GM19023 (cell line): Measurements from ENCODE around the gene MS4A15.
"Not testable (repeated sequence)": the region's sequence is repeated elsewhere in the genome, so short reads cannot be mapped to it uniquely, and the experiment has no call there.

ENCODE experiments used
- ATAC-seq: cut with Tn5 transposase; IDR thresholded peaks from one replicate; pipeline ENCODE4 v1.9.1; 2021; ENCODE audit warnings: mild to moderate bottlenecking, moderate library complexity; ENCODE audit not compliant: unreplicated experiment

Gene MS4A15, protein sequence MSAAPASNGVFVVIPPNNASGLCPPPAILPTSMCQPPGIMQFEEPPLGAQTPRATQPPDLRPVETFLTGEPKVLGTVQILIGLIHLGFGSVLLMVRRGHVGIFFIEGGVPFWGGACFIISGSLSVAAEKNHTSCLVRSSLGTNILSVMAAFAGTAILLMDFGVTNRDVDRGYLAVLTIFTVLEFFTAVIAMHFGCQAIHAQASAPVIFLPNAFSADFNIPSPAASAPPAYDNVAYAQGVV

DNA sequence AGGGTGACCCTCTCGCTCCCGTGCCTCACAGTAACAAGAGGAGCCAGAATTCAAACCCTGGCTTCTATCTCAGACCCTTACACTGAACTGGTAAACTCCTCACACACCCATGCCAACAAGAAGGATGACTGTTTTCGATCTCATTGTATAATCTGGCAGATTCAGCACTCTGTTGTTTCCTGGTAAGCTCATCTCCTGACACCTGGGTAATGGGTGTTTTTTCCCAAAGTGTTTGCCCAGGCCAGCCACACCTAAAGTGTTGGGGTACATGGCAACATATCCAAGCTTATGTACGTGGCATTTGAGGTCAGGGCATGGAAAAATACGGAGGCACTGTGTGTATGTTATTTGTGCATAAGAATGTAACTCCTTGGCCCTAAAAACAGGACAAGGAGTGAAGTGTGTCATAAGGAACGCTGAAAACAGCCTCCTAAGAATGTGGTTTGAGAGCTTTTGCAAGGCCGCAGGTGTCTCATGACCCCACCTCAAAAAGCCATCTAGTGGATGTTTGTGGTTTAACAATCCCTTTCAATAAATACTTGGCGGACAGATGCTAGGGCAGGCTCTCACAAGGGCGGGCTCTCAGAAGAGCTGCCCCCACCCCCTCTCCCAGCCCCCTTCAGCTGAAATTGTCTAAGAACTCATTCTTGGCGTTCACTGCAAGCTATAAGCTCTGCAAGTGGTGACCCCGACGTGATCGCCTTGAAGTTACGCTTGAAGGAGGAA, at the start of gene MS4A15:
MS4A15 (plus strand) TSS at position 561 of the 726 bp plus-strand sequence. CDS start 6,867 bp downstream, outside the sequence.
- ATAC-seq, result no peak

DNA sequence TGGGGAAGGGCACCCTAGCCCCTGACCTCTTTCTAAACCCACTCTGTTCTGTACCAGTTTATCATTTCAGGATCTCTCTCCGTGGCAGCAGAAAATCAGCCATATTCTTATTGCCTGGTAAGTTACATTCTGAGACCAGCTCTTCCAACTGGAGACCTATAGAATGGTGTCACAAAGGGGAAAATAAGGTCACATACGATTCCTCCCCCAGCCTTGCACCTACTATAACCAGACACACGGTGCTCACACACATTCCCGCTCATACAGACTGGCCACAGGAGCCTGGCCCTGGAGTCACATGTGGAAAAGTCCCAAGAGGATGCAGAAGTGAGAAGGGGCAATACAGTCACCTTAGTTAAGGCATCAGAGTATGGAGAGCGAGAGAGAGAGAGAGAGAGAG, 49.7 kb upstream of the MS4A15 start:
- ATAC-seq, result no peak

DNA sequence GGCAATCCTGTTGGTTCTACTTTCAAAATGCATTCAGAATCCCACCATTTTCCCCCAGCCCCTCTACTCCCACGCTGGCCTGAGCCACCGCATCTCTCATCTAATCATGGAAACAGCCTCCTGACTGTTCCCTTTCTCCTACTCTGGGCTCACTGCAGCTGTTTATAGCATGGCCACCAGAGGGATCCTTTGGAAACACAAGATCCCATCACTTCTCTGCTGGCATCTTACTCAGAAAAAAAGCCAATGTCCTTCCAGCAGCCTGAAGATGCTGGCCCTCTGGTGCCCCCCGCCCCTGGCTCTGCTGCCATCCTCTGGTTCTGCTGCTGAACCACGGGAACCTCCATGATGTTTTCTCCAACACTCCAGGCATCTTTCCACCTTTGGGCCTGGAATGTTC, 46.2 kb upstream of the MS4A15 start:
- ATAC-seq, result no peak

DNA sequence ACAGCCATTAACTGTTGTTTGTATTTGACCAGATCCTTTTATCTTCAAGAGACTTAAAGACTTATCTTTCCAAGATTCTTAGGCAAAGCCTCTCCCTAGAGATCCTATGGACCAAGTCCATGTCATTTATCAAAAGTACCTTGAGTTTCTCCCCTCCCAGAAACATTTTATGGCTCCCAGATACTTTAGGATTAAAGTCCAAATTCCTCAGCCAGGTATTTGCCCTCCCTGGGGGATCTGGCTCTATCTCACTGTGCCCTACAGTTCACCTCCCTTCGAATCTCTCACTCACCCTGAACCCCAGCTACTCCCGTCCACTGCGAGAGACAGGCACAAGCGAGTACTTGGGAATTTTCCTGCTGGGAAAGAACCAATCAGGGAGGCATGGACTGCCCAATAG, 45.4 kb upstream of the MS4A15 start:
- ATAC-seq, result no peak

DNA sequence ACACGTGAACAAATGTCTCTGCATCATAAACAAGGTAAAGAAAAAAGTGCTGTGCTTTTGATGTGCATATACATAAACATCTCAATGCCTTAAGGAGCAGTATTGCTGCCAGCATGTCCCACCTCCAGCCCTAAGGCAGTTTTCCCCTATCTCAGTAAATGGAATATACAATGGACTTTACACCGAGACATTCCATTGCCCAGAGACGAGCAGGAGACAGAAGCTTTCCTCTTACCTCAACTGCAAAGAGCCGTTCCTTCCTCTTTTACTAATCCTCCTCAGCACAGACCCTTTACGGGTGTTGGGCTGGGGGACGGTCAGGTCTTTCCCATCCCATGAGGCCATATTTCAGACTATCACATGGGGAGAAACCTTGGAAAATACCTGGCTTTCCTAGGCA, 43.2 kb upstream of the MS4A15 start:
- ATAC-seq, result not testable (repeated sequence)

DNA sequence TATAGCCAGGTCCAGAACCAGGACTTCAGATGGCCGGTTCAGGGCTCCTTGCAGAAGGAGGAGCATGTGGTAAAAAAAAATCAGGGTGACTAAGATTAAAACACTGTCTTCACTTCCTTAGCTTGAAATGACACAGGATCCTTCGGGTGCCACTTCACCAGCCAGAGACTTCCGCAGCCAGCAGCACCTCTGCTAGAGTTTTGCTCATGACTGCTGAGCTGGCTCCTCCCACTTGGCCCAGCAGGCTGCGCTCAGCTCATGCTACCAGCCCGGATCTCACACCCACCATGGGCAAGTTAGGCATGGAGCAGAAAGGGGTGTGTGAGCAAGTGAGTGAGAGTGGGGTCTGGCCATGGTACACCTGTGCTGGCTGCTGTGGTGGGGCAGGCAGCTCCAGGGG, 38.7 kb upstream of the MS4A15 start:
- no peak for ATAC-seq

DNA sequence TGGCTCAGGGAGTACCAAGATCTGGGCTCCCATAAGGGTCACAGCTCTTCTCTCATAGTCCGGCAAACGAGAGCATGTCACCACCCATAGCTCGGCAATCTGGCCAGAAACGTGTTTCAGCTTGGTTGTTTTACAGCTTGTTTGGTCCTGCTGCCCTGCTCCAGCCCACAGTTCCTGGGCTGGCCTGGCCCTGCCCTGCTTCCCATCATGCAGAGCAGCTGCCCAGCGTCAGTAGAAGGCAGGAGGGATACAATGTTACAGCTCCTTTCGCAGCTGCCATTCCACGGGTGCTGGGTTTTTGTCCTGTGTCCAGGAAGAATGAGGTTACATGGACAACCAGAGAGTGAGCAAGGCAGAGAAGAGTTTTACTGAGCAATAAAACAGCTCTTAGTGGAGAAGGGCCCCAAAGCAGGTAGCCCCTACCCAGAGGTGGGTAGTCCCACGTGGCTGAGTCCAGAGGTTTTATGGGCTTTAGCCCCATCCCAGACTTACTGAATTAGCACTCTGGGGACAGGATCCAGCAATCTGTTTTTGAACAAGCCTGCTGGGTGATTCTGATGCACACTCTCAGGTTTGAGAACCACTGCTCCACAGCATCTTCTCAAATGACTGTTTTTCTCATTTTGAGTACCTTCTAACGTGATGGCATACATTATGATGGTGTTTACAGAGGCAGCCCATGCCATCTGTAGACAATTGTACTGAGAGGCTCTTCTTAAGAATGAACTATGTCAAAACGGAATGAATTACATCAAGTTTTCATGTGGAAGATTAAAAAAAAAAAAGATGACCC, 37.9 kb upstream of the MS4A15 start:
- ATAC-seq, result no peak

DNA sequence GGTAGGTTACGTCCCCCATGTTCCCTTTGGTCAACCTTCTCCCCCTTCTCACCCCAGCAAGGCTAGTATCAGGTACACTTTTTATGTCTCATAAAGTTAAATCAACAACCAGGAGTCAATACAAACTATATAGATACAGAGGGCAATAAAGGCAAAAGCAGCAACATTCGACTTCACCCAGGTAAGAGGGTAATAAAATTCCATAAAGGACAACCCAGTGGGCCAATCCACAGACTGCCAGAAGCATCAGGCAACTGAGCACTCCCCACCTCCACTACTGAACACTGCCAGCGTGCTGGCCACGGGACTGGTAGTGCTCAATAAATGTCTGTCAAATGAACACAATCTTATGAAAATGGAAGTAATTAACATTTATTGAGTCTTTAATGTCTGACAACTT, 37.3 kb upstream of the MS4A15 start:
- ATAC-seq, result no peak

DNA sequence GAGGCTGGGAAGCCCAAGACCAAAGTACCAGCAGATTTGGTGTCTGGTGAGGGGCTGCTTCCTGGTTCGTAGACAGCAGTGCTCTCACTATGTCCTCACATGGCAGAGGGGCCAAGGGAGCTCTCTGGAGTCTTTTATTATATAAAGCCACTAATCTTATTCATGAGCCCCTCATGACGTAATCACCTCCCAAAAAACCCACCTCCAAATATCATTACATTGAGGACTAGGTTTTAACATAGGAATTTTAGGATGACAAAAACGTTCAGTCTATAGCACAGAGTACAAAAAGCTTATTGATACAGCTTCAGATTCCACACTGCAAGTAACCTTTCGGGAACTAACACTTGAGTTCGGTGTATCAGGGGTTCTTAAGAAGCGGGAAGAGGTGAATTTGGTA, 36.2 kb upstream of the MS4A15 start:
- no peak for ATAC-seq

DNA sequence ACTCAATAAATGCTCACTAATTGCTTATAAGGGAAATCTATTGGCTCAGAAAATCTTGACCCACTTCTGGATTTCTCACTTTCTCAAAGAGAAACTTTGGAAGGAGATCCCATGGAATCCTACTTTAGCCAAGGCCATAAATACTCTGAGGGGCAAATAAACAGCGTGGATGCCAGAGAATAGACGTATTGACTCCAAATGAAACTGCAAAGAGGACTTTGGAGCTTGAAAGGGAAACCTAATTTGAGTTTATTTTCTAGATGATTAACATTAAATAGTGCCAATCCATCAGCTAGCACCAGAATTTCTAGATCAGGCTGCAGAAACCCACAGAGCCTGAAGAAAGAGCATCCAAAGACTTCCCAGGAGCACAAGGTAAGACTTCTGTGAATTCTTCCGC, 32.2 kb upstream of the MS4A15 start, which contains the start of gene MS4A18:
MS4A18 (plus strand) TSS at position 301 of the 400 bp plus-strand sequence.
- no peak for ATAC-seq

DNA sequence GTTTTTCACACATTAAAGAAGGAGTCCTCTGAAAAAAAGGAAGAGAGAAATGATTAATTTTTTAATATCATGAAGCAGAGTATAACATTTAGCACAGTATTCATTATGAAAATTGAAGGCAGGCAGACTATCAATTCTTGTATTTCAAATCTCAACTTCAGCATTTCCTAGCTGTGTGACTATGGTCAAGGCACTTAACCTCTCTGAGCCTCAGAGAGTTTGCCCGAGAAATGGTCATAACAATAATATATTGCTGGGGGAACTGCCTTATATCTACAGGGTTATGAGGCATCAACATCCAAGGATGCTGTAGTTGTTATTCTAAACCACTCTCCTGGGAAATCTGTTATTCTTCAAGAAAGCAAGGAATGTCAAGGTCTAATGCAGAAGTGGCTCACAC, 31.1 kb upstream of the MS4A15 start:
- no peak for ATAC-seq

DNA sequence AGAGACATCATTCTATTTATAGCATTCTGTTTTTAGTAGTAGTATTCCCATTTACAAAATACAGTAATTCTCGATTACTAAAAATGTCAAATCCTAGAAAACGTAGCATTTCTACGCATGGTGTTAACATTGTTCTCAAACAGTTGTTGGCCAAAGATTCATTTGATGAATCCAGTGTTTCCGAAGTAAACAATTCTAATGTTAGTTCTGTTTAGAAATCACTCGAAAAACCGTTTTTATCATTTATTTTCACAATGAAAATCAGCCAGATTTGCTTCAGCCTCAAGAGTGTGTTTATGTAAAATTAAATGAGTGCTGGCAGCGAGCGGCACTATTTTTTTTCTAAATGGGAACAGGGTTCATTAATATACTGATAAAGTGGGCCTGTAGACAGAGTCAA, 25.1 kb upstream of the MS4A15 start:
- ATAC-seq, result no peak

DNA sequence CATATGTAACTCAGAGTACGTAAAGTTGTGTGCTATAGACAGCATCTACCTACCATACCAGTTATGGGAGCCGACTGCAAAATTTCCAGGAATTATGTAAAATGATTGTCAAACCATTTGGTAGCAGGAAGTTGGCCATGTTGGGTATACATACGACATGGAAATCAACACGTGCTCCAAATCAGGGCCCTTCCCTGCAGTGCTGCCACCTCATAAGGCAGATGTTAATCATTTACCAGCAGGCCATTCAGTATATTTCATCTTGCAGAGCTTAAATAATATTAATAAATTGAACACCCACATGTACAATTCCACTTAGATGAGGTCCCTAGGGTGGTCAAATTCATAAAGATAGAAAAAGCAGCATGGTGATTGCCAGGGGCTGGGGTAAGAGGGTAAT, 22.4 kb upstream of the MS4A15 start:
- ATAC-seq, result no peak

DNA sequence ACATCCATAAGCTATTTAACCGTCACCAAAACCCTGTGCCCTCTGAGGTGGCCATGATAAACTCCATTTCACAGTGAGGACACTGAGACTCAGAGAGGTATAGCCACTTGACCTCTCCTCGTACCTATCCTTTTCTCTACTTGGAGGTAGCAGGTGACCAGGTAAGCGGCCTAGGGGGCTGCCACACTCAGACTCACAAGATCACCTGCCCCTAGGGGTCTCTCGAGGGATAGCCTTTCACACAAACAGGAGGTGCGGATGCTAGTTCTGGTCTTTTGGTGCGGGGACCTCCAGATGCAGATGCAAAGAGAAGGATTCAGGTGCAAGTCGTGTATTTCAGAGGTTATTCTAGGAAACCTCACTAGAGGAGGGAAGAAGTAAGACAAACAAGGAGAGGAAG, 17.6 kb upstream of the MS4A15 start:
- ATAC-seq, result no peak

DNA sequence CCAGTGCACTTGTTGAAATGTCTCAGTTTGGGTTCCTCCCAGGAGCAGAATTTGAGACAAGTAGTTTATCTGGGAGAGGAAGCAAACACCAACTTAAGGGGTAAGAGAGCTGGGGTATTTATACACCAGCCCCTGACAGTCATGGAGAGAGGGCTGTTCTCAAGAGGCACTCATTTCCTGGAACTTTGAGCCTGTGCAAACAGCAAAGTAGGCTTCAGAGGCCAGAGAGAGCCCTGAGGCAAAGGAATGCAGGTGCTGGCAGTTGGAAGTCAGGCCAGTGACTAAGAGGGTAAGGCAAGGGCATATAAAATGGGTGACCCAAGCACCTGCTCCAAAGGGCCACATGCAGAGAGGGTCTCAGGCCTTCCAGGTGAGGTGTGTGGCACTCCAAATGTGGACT, 16.1 kb upstream of the MS4A15 start:
- no peak for ATAC-seq

DNA sequence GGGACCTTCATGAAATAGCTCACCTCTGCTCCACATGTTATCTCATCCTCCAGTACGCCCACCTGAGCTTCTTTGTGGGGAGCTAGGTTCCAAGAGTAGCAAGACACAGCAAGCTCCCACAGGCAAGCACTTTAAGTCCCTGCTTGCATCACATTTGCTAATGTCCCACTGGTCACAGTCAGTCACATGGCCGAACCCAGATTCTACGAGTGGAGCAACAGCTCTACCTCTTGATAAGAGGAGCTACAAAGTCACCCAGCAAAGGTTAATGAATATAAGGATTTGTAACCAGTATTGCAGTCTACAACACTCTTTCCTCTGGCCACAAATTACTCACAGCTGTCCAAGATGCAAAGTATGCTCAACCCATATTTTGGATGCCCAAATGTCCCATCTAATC, 15.2 kb upstream of the MS4A15 start:
- ATAC-seq, result no peak

DNA sequence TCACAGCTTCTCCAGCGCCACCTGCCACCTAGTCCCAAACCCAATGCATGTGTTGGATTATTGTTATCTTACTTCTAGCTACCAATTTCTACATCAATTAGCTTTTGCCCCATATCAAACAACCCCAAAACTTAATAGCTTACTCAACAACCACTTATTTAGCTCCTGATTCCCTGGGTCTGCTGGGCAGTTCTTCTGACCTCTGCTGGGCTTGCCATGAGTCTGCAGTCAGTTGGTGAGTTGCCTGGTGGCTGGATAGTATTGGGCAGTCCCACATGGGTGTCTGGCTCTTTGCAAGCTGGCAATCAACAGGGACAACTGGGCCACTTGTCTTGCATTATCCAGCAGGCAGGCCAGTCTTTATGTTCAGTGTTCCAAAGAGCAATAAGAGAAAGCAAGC, 13.6 kb upstream of the MS4A15 start:
- ATAC-seq, result no peak

DNA sequence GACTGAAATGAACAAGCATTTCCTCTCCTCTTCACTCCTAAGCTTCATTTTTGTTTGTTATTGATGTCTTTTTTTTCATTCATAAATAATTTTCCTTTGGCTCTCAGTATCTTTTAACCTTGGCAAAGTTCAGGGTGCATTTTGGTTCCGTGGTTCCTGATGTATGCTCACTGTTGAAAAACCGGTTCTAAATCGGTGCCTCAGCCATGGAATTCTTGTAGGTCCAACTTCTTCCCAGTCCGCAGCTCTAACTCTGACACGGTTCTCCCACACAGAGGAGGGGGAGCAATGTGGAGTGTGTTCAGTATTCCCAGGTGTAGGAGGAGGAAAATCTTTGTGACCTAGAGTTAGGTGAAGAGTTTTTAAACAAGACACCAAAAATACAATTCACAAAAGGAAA, 12.6 kb upstream of the MS4A15 start:
- ATAC-seq, result no peak

DNA sequence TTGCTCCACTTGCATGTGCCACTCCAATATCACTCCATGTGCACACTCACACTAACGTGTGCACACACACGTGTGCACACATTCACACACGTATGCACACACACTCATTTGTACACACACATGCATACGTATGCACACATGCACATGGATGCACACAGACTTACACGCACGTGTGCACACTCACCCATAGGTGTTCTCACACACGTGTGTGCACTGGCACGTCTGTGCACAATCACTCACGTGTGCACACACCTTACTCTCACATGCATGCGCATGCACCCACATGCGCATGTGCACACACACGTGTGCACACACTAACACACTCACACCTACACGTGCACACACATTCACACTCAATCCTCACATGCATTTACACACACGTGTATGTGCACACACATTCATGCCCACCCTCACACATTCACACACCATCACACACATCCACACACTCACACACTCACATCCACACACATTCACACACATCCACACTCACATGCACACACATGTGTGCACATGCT, 9.3 kb upstream of the MS4A15 start:
- no peak for ATAC-seq

DNA sequence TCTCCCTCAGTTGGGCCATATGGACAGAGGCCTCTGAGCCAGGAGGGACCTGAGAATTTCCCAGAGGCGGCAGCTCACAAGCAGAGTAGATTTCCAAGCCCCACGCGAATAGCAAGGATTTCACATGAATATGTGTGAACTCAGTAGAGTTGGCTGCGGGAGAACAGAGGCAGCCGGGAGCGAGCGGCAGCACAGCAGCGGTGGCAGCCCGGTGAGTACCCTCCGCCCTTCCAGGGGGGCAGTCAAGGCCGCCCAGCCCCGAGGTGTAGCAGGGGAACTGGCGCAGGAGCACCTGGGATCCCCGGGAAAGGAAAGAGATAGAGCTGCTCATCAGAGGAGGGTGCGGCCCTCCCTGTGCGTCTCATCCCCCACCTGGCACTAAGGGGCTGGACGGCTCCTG, 8.4 kb upstream of the MS4A15 start:
- no peak for ATAC-seq

DNA sequence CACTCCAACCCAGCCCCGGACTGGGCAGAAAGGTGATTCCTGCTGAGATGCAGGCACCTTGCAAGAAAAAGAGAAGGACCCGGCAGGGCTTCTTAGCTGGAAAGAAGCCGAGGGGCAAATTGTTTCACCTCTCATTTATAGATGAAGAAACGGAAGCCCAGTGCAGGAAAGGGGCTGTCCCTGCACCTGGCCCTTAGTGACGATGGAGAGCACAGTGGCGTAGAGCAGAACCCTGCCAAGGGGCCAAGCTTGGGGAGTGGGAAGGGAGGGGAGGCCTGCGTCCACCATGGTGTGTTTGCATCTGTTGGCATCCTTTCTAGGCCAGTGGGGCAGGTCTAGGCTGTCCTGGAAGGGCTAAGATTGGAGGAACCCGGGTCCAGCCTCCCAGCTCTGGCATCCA, 7.8 kb upstream of the MS4A15 start:
- no peak for ATAC-seq

DNA sequence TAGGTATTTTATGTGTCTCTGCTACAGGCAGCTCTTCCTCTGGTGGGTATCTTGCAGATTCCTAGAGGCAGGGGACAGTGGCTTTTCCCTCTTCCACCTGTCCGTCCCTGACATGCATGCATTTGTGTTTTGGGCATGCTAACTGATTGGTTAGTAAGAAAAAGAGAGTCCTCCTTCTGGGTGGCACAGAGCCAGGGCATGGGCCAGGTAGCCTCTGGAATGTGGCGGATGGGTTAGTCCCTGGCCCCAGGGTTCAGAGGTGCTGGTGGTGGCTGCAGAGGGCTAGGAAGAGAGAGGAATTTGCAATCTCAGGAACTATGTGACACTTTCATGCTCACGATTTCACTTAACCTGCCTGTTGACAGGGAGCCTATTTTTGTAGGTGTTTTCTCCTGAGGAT, 5.8 kb upstream of the MS4A15 start:
- no peak for ATAC-seq
